ENCODE results near the gene SCML1. TPM values are rescaled to one million over a fixed set of nuclear protein-coding genes. Genes with fewer than 3 reads are reported as not detected.

The SCML1 gene
- total and polyA plus RNA-seq, 9 of the 15 experiments (the other 6 are each of a cell fraction or from before 2014, with no cell fraction given), result 0.01 to 0.04 (median 0.04) TPM; not detected in 6

GRCh38 chrX:17689971-17690409 is 47.3 kb upstream of the SCML1 start (continued):
- TF ChIP-seq NR2C1 (IDR thresholded peaks at IDR 0.05), result no peak
- TF ChIP-seq NR2C1 (tag; IDR thresholded peaks at IDR 0.05), result no peak
- no peak for TF ChIP-seq ILF3 (IDR thresholded peaks at IDR 0.05; ENCODE audit: borderline replicate concordance)
- no peak for TF ChIP-seq ZFPM2 (CRISPR knock-in tag; IDR thresholded peaks at IDR 0.05)
- no peak for TF ChIP-seq MAZ (CRISPR knock-in tag; conservative IDR thresholded peaks at IDR 0.05 in 1 of 2, IDR thresholded peaks at IDR 0.05 in 1 of 2)
- no peak for TF ChIP-seq KDM4B (IDR thresholded peaks at IDR 0.05; ENCODE audit: borderline replicate concordance in 2 of 2, low read depth in 1 of 2)
- no peak for TF ChIP-seq CXXC5 (CRISPR knock-in tag; IDR thresholded peaks at IDR 0.05)
- no peak for TF ChIP-seq PTBP1 (IDR thresholded peaks at IDR 0.05; ENCODE audit: low read depth, low read length)

DNA sequence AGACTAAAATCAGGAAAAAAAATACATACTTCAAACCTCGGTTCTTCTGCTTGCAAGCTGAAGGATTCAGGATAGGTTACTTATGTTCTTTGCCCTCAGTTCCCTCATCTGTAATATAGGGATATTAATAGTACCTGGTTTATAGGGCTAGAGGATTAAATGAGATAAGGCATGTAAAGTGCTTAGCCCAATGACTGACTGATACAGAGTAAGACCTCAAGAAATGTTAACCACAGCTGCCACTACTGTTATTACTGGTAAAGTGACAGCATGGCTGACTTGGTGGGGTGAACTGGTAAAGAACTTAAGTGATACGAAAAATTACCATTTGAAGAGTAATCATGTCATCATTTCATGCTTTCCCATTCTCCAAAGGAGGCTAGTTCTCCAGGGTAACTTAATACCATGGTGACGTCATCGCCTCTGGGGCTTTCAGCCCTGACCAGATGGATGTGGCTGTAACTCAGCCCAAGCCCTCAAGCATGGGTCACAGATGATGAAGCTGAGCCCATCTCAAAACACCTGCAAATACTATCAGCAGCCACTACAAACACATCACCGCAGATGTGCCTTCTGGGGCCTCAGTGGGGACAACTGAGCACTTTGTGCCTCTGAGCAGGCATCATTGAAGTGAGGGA is 44.5 kb upstream of the SCML1 start:
- intact Hi-C loops (cut with micrococcal nuclease), result loop anchor here (10.0 kb wide), 1 partner anchor 568 kb away; no protein-coding TSS in a partner anchor

More for the DNA sequence above, 44.5 kb upstream of the SCML1 start:
- WGBS (ENCODE audit: insufficient coverage, low coverage, missing lambda C conversion rate), result 0% methylated on average over 5 of the region's 5 CpGs
- ChIA-PET POLR2A (no interaction called here), CTCF (ENCODE audit: low intra/inter-chr PET ratio) (no interaction called here)
- H3K27ac ChIP-seq (ENCODE audit: extremely low read depth, low read depth, low read length), result no peak overlapping the region
- FAIRE-seq (no peak), DNase-seq (ENCODE audit: extremely low read depth in 1 of 4, low spot score in 3 of 4) (peak in 2 of 4 experiments; percentile 1 to 5), ATAC-seq (no peak)
- H3K27me3 ChIP-seq (ENCODE audit: control insufficient read depth in 2 of 2, insufficient read depth in 2 of 2, low read length in 2 of 2), result no peaks in the 10 kb centered on the region
- H2AFZ ChIP-seq (ENCODE audit: low read depth, low read length), result no peak overlapping the region
- H4K20me1 ChIP-seq (replicated peaks; ENCODE audit: control insufficient read depth, insufficient read depth, low read length), result no peaks in the 10 kb centered on the region
- no peaks in the 10 kb centered on the region for H3K4me1 ChIP-seq (replicated peaks in 1 of 2; ENCODE audit: control insufficient read depth in 2 of 2, insufficient read depth in 2 of 2, low read length in 2 of 2)
- no peaks in the 10 kb centered on the region for H3K79me2 ChIP-seq (ENCODE audit: control insufficient read depth, insufficient read depth, low read length)
- in situ Hi-C loops (cut with MboI), result no loop called here
- H3K36me3 ChIP-seq (ENCODE audit: control insufficient read depth, insufficient read depth, low read length), result no peaks in the 10 kb centered on the region
- no peak overlapping the region for H3K4me2 ChIP-seq (ENCODE audit: insufficient read depth, low read length)
- no peak overlapping the region for H3K4me3 ChIP-seq
- H3K9me3 ChIP-seq (replicated peaks; ENCODE audit: control insufficient read depth, insufficient read depth, low read depth, low read length), result no peaks in the 10 kb centered on the region
- no peak overlapping the region for H3K9ac ChIP-seq (ENCODE audit: insufficient read depth in 1 of 2, low read depth in 2 of 2, low read length in 2 of 2)
- BruUV-seq (replicated peaks), result no TSS peak
- TF ChIP-seq ATF7 (IDR thresholded peaks at IDR 0.05), result peak; percentile 82
- TF ChIP-seq NCOA4 (IDR thresholded peaks at IDR 0.05; ENCODE audit: partially characterized antibody), result no peak
- TF ChIP-seq ATF3 (IDR thresholded peaks at IDR 0.05), result peak; percentile 89
- TF ChIP-seq ATF3 (CRISPR knock-in tag; conservative IDR thresholded peaks at IDR 0.05), result no peak
- no peak for TF ChIP-seq NR4A1 (CRISPR knock-in tag; IDR thresholded peaks at IDR 0.05)
- TF ChIP-seq NR4A1 (tag; IDR thresholded peaks at IDR 0.05), result no peak
- peak; percentile 39; the same call in 1 of the 2 replicates for TF ChIP-seq JUND (IDR thresholded peaks at IDR 0.05; ENCODE audit: borderline replicate concordance, low read depth, low read length)
- peak; percentile 66; the same call in 1 of the 3 replicates for TF ChIP-seq JUND (tag; IDR thresholded peaks at IDR 0.05; ENCODE audit: borderline replicate concordance, low read depth, low read length)
- TF ChIP-seq ATF1 (CRISPR knock-in tag; IDR thresholded peaks at IDR 0.05), result no peak
- peak; percentile 67 for TF ChIP-seq ATF1 (tag; IDR thresholded peaks at IDR 0.05)
- H3K9me1 ChIP-seq (ENCODE audit: control insufficient read depth, insufficient read depth, low read length), result no peaks in the 10 kb centered on the region

Data from K562 (cell line).